Measurements from ENCODE around the gene MAP3K14.
A peak's percentile ranks its signal among the peaks of the same experiment; 100 is the strongest.
"Not testable (repeated sequence)": the region's sequence is repeated elsewhere in the genome, so short reads cannot be mapped to it uniquely, and the experiment has no call there.

The MAP3K14 gene

DNA sequence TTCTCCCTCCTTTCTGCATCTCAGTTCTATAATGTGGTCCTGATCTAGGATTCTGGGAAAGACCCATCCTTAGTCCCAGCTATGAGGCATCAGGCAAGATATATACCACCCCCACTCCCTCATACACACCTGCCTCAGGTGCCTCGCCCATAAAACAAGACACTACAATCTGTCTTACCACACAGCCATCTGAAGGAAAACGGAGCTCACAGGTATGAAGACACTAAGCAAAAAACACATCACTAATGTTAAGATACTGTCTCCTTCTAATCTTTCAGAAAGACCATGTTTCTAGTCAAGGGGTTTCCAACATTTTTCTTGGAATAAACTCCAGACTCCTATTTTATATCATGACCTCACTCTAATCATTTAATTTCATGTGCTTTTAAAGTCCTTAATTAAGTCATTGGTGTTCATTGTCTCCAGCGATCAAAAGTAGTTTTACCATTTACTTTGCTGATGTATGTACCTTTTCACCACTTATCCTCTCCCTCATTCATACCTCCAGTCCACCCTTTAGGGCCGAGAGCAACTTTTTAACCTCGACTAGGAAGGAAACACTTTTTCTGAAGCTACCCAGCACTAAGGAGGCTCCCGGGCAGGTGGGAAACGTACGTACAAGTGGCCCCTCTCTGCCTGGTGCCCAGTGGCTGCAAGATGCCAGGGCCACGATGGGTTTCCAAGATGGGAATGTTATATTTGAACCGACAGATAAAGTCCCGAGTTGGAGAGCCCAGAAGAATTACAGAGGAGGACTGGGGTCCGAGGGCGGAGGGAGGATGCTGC lies 979 bp downstream of the MAP3K14 start:
- no peak for DNase-seq (ENCODE audit: low read depth in 2 of 2)

DNA sequence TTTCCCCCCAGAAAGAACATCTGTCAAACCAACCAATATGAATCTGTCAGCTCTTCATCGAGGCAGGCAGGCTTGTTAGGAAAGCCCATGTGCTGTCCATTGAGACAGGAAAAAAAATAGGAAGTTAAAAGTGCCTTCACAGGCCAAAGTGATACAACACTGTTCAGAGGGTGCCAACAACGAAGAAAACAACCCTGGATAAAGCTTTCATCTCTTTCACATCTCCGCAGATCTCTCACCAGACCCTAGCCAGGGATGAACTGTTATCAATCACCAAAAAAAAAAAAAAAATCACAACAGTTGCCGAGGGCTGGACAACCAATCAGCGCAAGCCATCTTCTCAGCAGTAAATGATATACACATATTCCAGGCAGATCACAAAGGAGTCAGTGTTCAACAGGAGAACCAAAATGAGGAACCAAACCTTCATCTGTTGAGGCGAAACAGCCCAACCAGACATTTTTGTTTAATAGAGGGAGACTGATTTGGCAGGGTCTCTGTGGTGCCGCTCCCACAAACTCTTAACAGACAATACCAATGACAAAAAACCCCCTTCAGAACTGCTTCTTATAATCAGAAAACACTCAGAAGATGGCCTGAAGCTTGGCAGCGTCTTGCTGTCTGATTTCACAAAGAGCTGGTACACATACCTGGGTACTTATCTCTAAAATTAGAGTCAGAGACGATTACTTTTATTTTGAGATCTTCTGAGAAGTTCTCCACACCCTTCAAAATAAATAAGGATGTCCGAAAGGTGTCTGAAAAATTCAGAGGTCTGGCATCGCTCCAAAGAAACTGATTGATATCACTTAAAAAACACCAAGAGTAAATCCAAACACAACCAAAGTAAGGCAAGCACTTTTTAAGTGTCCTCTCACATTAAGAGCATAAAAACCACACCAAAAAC lies 1.8 kb downstream of the MAP3K14 start:
- no peak for DNase-seq (ENCODE audit: low read depth in 2 of 2)

DNA sequence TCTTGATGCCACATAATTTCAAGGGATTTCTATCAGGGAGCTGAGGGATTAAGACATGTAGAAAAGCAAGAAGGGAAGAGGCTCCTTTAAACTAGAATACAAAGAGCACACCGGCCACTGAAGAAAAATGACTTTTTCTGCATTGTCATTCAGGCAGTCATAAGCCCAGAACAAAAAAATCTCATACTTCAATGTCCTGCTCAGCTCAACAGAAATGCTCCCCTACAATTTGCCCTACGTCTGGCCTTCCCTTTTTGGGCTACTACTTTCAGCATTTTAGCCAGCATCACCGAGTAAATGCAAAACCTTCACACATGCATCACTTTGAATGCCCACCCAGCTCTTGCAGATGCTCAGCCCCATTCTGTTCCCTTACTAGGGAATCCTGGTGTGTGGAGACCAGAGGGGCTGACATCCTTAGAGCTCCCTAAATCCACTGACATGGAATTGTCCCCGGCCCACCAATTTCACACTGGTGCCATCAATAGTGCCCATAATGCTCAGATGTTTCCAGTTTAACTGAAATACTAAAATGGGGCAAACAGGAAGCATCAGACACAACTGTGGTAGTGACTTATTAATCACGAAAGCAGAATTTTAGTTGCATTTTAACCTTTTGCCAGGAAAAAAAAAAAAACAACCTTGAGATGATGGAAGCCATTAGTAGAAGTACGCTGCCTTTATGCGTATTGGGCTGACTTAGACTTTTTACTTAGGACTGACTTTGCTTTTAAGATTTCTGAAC lies 2.7 kb downstream of the MAP3K14 start:
- no peak for DNase-seq (ENCODE audit: low read depth in 2 of 2)

DNA sequence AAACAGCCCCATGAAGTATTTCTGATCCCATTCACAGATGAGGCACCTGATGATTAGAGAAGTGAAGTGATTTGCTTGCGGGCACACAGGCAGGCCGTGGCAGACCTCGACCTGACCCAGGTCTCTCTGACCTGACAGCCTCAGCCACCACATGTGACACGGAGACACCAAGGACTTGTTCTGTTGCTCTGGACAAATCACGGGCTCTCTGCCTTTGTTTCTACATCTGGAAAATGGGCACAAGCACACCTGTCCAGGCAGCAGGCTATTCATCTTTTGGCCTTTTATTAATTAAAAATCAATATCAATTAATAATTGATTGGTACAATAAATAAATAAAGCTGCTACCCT lies 3.4 kb downstream of the MAP3K14 start:
- no peak for DNase-seq (ENCODE audit: low read depth in 2 of 2)

DNA sequence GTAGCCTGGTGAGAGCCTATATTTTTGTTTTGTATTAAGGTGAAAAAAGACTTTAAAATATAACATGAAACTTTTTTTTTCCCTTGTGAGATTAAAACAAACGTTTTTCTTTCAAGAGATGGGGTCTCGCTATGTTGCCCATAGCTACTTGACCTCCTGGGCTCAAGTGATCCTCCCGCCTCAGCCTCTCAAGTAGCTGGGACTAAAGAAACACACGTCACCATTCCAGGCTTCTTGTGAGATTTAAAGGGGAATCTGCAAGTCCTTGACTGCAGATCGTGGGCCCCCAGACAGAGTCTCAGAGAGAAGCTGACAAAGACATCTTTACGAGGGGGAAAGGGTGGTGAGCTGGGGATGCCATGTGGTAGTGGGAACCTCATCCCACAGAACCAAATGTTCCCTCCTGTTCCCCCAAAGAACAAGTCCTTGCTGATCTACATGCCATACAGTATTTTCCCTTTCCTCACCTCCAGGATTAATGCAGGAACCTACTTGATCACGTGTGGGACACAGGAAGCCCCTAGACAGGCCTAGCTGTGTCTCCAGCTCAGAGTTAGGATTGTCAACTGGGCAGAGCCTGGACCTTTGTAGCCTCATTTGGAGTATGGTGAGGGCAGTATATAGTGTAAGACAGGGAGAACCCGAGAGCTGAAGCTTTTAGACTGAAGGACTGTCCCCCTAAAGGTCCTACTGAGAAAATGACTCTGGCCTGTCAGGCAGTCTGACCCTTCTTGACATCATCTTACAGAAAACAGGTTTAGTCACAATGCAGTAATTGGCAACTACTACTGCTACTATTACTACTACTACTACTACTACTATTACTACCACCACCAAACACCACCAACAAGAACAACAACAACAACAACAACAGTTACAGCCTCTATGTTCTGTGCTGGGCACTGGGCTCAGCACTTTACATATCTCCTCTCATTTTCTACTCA lies 4.1 kb downstream of the MAP3K14 start:
- DNase-seq (ENCODE audit: low read depth in 2 of 2) = no peak

DNA sequence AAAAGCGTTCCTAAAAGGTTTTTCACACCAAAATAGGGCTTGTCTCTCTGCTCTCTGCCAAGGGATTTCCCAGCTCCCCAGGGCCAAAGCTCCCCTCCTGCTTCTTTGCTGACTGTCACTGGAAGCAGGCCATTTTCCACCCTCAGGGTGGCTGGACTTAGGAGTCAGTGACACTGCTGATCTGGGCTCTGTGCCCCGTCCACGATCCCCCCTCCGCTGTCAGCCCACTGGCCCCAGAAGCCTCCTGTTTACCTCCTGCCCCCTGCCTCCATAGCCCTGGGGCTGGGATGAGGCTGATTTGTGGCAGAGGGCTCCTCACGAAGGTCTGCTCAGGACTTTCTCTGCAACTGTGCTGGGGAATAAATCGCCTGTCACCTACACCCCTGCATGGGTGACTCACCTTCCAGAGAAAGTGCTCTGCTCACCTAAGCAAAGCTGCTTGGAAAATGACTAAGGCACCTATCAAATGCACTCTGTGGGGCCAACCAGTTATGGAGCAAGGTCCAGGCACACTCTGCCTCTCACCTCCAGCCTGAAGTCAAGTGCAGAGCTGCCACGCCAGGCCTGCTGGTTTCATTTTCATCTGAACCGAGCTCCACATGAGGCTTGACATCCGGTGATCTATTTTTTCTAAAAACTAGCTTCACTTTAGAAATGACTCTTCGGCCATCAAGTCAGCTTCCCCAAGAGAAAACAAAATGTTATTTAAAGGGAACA lies 4.9 kb downstream of the MAP3K14 start:
- DNase-seq (ENCODE audit: low read depth in 2 of 2) = peak; percentile 60 to 83

DNA sequence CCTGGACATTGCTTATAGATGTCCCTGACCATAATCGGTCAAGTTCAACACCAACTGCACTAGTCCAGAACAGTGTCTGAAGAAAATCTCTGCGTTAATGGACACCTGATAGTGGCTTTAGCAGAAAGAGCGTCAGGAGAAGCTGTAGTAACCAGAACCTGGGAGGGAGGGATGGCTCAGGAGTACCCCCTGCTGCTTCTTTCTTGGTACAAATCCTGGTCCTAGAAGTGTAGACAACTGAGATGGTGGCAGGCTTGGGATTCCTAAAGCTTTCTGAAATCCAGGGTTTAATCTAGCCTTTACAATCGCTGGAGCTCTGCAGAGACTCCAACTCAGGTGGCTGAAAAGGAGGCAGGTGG lies 5.4 kb downstream of the MAP3K14 start:
- DNase-seq (ENCODE audit: low read depth in 2 of 2) = no peak

DNA sequence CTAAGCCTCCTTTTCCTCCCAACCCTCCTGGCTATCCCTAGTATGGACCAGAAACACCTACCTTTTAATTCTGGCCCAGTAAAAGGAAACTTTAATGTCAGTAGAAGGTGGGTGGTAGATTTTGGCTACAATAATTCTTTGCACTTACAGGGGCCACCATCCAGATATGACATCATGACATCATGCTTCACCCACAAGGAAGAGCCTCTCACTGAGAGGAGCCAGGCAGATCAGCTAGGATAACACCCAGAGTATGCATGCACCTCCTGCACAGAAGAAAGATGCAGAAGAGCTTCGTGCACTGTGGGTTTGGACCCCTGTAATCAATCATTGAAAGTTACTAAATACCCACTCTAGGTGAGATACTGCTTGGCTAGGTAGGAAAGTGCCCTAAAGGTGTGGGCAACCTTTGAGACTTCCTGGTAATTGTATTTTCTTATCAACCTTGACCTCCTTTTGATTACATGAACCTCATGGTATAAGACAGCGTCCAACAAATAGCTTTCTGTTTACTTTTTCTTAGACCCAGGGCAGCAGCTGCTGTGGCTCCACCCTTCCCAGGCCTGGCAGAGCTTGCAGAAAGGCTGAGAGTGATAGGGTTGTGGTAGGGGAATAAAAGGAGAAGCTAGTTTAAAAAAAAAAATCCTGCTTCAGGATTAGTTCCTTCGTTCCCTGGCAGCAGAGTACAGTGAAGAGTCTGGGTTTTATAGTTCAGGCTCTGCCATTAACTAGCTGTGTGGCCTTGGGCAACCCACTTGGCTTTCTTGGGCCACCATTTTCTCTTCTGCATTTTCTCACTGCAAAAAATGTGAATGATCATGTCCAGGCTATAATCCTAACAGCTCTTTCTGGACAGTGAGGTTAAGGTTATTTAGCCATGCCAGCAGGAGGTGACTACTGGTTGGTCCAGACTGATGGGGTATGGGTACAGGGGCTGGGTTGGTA lies 6.2 kb downstream of the MAP3K14 start:
- DNase-seq (ENCODE audit: low read depth in 2 of 2) = no peak

DNA sequence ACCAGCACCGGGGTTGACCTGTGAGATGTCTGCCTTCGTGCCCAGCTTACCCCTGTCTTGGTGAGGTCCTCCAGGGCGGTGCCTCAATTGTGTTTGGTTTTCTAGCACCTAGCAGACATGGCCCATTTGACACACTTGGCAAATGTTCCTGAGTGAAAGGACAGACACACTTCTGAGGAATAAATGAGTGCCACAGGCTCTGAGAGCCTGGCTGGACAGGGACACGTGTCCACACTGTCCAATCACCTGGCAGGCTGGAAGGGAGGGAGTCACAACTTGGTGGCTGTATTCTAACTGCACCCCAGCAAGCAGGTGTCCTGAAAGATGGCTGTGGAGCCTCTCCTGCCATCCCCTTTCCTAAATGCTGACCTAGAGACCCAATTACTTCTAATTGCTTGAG lies 7.4 kb downstream of the MAP3K14 start:
- no peak for DNase-seq (ENCODE audit: low read depth in 2 of 2)

DNA sequence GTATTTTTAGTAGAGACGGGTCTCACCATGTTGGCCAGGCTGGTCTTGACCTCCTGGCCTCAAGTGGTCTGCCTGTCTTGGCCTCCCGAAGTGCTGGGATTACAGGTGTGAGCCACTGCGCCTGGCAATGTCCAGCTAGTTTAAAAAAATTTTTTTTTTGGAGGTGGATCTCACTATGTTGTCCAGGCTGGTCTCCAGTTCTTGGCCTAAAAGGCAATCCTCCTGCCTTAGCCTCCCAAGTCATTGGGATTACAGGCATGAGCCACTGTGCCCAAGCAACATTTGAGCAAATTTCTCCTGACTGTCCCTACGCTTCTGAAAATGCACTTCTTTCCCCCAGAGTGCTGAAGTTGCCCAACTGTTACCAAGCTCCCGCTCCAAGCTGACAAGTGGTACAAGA lies 8.0 kb downstream of the MAP3K14 start:
- DNase-seq (ENCODE audit: low read depth in 2 of 2) = no peak

DNA sequence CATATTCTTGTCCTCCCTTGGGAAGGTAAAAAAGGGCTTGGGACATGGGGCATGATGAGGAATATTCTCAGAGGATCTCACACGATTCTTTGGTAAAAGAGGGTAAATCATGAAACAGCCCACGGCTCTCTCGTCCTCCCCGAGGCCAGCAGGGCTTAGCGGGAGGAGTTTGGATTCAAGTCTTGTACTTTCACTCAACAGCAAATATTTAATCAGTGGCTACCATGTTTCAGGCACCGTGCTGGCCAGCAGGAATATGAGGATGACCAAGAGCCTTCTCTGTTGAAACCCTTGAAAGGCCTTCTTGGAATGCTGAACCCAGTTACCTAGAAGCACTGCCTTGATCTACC lies 8.8 kb downstream of the MAP3K14 start:
- DNase-seq (ENCODE audit: low read depth in 2 of 2) = no peak

DNA sequence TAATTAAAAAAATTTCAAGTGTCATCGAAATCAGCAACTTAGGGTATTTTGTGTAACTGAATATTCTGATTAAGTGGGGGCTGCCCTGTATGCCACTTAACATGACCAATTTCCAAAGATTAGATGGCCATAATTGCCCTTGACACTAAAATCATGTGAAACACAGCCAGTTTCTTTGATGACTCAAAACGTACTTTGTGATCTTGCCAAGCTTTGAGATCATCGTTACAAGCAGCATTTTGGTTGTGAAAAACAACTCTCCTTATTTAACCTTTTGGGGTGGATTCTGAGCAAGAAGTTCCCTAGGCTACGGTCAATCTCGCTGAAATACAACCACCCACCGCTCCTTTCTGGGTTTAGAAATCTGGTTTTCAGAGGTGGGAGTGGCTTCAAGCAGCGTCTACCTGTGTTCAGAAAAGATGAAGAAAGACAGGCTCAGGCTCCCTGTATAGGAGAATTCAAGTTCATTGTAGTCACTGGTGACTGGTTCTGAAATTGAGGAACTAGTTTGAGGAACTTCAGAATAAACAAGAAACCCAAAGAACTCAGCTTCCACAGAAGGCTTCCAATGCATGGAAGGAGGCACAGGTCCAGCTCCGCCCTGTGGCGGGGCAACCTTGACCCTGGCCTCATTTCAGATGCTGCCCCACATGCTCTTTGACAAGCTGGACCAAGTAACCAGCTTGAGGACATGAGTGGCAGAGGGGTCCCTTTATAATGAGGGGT lies 9.4 kb downstream of the MAP3K14 start:
- DNase-seq (ENCODE audit: low read depth in 2 of 2) = no peak

DNA sequence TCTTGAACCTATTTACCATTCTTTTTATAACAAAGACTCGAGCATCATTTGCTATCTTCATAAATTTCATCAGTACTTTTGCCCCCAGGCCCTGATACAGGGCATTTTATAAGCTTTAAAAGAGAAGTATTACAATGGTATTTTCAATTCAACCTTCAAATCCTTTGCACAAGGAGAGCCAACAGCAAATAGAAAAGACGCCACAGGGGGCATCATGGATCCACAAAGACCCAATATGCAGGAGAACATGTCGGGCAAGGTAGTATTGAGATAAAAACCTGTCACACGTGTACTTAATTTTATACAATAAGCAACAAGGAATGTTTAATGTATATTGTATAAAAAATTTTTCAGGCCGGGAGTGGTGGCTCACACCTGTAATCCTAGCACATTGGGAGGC lies 10.2 kb downstream of the MAP3K14 start:
- no peak for DNase-seq (ENCODE audit: low read depth in 2 of 2)

DNA sequence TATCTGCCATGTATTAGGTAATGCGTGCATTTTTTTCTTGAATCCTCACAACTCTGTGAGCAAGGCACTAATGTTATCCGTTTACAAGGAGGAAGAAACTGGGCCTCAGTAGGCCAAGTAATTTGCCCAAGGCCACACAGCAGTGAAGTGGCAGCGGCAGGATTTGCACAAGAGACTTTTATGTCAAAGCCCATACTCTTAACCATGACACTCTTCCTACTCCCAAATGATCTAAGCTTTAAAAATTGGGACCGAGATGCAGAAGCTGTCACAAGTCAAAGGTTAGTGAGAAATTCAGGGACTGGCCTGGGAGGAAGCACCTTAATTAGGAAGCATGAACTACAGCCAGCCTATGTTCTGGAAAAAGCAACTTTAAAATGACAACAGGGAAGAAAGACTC lies 10.7 kb downstream of the MAP3K14 start:
- DNase-seq (ENCODE audit: low read depth in 2 of 2) = no peak

DNA sequence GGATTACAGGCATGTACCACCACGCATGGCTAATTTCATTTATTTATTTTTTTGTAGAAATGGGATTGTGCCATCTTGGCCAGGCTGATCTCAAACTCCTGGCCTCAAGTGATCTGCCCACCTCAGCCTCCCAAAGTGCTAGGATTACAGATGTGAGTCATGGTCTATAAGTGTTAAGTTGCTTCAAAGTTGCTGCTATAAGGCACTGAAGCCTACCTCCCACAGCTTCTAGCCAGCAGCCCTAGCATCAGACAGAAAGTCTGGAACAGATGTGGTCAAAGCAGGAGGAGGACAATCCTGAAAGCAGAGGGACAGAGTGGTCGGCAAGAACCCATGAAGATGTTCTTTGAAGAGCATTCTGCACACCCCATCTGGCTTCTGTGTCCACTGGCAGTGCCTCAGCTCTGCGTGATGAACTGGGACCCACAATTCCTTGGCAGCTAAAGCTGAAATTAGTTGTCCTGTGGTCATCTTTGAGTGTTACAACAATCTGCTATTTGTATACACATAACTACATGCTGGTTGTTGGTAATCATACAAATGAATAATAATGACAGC lies 11.2 kb downstream of the MAP3K14 start:
- no peak for DNase-seq (ENCODE audit: low read depth in 2 of 2)

DNA sequence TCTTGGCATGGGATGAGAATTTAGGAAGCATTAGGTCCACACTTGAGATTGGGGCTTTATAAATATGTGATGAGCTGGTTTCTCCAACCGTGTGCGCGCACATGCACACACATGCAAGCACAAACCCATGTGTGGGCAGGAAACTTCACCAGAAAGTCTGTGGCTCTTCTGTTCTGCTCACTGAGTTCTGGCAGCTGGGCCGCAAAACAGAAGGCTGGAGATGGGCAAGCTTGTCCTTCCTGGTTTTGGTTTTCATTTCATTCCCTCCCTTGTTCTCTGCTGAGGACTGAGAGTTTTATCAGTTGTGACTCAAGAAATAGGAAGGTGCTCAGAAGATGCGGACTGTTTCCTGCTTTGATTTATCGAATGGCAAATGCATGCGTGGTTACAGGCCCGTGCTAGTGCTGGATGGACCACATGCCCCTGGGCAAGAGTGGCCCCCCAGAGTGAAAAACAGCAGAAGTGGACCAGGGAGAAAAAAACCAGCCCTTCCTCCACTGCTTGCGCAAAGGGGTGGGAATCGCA lies 14.1 kb downstream of the MAP3K14 start:
- no peak for DNase-seq (ENCODE audit: low read depth in 2 of 2)

DNA sequence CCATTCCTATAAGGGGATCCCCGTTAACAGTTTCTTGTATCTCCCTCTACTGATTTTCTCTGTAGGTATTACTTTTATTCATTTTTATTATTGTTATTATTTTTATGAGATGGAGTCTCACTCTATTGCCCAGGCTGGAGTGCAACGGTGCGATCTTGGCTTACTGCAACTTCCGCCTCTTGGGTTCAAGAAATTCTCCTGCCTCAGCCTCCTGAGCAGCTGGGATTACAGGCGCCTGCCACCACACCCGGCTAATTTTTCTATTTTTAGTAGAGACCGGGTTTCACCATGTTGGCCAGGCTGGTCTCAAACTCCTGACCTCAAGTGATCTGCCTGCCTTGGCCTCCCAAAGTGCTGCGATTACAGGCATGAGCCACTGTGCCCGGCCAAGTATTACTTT lies 14.6 kb downstream of the MAP3K14 start:
- not testable (repeated sequence) for DNase-seq (ENCODE audit: low read depth in 2 of 2)

DNA sequence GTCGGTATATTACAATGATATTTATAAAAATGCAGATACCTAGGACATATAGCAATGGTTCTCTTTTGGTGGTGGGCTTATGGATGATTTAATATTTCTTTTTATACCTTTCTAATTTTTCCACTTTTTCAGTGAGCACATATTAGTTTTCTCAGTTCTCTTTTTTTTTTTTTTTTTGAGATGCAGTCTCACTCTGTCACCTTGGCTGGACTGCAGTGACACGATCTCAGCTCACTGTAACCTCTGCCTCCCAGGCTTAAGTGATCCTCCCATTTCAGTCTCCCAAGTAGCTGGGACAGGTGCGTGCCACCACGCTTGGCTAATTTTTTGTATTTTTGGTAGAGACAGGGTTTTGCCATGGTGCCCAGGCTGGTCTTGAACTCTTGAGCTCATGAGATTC lies 15.1 kb downstream of the MAP3K14 start:
- DNase-seq (ENCODE audit: low read depth in 2 of 2) = no peak

All from stimulated activated CD8-positive, alpha-beta memory T cell treated with anti-CD3 and anti-CD28 coated beads, Interleukin-15, amount 100 ng/mL, for 4 hours (primary cell).